HG03095 (cell line): ENCODE data around the gene COL27A1.
"Not testable (repeated sequence)": the region's sequence is repeated elsewhere in the genome, so short reads cannot be mapped to it uniquely, and the experiment has no call there.

Source experiments
- ATAC-seq: cut with Tn5 transposase; IDR thresholded peaks from one replicate; pipeline ENCODE4 v1.9.1; 2021; ENCODE audit warnings: moderate library complexity; ENCODE audit not compliant: unreplicated experiment

The COL27A1 gene

DNA sequence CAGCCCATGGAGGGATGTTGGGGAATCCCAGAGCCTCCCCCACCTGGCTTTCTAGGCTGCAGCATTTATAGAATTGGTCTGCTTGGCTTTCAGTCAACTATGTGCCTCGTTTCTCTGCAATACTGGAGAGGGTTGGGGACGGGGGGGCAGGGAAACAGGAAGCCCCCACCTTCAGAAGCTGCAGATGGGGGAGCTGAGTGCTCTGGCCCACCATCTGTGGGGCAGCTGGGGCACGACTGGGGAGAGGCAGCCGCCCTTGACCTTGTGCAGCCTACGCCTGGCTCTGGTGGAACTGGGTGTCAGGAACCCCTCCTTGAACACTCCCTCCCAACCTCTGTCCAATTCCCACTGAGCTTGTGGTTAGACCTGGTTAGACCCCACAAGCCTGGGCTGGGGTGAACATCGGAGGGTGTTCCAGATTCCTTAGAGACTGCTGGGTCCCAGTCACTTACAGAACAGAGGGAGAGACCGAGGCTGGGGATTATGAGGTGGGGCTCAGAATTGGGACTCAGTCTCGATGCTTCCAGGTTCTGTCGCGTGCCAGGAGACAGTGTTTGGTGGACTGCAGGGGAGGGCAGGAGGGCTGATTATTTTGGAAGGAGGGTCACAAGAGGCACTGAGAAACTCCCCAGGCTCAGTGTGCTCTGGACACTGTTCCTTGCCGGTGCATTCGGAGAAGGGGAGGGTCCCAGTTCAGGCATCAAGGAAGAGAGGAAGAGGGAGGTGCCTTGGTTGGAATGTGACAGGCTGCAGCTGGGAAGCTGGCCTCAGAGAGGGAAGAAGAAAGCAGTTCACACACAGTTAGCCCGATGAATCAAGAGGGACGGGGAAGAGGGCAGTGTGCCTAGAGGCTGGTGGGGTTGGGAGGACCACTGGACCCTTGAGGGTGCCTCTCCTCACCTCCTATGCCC lies 25.6 kb downstream of the COL27A1 start:
- ATAC-seq, result no peak

DNA sequence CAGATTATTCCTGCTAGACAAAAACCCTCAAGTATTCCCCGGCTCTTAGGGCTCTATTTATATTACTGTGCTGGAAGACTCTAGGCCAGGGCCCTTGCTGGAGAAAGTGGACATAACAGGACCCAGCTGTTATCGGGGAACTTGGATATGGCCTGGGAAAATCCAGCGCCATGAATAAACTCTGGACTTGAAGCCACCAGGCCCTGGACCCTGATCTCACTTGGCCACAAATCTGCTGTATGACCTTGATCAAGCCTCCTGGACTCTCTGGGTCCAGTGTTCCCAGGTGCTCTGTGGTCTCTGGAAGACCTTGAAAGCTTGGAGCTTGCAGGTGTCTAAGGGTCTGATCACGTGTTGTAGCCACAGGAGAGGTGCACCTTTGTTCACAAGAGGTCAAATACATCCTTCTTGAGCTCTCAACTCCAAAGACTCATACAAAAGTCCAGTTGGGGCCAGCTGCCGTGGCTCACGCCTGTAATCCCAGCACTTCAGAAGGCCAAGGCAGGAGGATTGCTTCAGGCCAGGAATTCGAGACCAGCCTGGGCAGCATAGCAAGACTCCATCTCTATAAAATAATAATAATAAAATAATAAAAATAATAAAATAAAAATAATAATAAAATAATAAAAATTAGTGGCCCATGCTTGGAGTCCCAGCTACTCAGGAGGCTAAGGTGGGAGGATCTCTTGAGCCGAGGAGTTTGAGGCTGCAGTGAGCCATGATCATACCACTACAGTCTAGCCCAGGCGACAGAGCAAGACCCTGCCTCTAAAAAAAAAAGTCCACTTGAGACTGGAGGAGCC lies 26.5 kb downstream of the COL27A1 start:
- ATAC-seq, result no peak

DNA sequence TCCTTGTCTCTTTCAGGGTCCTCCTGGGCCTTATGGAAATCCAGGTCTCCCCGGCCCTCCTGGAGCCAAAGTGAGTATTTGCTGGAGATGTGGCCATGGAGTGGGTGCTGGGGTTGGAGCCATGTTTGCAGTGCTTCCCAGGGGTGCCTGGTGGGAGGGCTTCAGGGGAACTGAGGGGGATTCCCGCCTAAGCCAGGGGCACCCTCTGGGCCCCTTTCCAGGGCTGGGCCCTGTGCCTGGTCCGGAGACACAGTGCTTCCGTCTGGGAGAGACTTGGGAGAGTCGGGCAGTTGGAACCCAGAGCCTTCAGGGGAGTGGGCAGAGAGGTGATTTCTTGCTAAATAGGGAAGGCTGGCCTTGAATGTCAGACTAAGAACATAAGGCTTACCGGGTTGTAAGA lies 27.7 kb downstream of the COL27A1 start:
- no peak for ATAC-seq

DNA sequence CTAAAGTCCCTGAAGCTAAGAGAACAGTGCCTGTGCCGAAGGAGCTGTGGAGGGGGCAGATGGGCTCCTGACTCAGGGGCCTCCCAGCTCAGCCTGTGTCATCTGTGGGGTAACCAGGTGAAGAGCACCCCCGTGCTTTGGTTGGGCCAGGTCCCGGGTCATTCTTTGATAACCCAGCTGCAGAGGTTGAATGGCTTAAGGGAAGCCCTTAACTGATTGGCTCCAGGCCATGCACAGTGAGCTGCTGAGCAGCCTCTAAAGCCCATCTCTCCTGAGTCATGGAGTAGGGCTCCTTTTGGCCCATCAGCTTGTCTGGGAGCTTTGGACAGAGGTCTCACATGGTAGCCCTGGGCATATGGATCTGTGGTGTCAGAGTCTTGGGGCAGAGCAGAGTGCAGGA lies 28.7 kb downstream of the COL27A1 start:
- ATAC-seq, result no peak

DNA sequence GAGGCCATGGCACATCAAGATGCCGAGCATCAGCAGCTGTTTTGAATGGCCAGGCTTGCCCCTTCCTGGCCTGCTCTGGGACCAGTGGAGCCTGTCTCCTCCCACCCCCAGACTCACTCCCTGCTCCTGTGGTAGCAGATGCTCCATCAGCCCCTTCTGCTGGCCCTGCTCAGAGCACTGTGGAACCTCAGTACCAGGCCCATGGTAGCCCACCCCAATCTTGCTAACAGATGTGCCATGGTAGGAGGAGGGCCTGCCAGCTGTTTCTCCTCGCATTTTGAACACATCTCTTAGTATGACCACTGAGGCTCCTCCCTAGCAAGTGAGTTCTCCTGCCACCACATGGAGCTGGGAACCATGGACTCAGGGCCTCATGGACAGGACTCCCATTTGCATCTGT lies 29.5 kb downstream of the COL27A1 start:
- no peak for ATAC-seq

DNA sequence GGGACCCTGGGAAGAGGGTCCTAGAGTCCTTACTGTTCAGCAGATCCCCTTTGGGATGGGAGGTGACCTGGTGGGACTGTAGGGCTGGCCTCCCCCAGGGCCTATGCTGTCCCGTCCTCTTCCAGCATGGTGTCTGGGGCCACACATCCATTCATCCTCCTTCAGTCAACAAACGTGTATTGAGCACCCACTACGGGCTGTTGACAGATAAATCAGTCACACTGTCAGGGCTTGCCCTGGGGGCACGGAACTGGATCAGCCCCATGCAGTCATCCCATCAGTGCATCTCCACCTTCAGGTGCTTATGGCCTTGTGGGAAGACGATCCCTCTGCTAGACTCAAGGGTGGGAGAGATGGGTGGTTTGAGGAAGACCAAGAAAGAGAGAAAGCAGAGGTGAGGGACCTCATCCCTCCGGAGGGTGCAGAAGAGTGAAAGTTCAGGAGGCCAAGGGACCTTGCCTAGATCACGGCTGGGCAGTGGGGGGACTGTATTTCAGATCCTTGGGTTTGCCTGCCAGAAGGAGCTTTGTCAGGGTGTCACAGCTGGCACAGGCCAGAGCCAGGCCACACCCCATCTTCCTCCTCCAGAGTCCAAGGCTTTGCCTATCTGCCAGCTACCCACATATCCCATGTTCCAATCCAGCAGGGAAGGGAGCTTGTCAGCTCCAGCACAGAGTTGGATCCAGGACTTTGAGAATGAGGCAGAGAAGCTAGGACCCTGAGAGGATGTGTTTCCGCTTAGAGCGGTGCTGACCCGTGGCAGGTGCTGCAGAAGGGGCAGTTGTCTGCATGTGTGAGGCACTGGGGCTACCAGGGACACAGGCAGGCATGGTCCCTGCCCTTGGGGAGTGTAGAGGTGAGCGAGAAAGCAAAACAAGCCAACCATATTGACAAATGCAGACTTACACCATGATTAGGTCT lies 30.5 kb downstream of the COL27A1 start:
- ATAC-seq, result no peak

DNA sequence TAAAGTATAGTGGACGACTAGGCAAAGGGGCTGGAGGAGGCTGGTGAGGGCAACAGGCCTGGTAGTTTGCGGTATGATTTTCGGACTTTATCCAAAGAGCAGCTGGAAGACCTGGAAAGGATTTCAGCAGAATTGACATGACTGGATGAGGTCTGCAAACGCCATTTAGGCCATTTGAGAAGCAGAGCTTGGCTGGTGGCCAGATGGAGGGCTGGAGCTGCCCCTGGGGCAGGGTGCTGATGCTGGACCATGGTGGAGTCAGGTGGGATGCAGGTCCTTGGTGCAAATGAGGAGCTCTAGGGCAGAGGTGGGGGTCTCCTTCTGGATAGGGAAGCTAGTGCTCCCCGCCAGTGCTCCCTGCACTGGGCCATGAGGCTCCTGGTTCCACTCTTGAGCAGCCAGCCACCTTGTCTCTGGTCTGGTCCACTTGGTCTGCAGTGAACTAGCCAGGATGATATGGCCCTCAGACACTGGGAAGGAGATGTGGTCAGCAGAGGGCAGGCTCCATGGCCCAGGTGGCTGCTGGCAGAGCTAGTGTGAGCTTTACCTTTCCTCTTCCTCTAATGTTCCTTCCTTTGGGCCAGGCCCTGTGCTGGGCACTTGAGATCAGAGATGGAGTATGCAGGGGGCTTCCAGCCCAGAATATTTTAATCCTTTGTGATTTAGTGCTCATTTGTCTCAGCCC lies 31.4 kb downstream of the COL27A1 start:
- ATAC-seq, result no peak

DNA sequence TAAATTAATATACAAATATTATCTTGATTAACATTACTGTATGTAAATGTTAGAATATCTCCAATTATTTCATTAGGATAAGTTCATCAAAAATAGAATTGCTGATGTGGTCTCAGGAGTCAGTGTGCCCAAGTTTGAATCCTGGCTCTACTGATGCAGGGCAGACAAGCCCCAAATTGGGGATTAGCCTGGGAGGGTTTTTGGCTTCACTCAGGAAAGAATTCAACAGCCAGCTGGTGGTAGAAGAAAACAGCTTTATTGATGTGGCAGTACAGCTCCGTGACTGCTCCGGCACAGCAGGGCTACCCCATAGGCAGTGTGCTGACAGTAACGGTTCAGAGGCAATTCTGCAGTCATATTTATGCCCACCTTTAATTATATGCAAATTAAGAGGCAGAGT lies 32.5 kb downstream of the COL27A1 start:
- no peak for ATAC-seq

DNA sequence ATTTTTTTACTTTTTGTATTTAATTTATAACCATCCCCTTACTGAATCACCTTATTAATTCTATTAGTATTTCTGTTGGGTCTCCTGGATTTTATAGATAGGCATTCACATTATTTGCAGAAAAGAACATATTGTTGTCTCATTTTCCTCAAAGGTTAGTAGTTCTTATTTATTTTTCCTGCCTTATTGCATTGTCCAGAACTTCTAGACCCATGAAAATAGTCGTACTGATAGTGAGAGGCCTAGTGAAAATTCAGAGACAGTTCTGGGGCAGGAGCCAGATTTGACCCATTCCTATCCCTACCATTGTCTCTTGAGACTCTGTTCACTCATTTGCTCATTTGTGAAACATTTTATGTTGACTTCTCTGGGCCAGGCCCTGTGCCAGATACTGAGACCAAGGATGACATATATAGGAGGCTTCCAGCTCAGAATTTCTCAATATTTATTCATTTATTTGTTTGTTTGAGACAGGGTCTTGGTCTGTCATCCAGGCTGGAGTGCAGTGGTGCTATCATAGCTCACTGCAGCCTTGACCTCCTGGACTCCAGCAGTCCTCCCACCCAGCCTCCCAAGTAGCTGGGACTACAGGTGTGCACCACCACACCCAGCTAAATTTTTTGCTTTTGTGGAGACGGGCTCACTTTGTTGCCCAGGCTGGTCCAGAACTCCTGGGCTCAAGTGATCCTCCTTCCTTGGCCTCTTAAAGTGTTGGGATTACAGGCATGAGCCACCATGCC lies 34.7 kb downstream of the COL27A1 start:
- ATAC-seq, result no peak

DNA sequence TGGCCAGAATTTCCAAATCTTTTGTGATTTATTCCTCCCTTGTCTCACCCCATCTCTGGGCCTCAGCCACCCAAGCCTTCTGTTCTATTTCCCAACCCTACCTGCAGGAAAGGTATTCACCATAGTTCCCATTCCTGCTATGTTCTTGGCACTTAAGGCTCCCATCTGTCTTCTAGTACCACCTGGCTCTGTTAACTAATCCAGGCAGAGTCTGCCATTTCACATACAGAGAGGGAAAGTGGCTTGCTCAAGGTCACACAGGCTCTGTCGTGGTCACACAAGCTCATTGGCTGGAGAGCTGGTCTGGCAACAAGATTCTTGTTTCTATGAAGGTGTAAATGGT lies 35.2 kb downstream of the COL27A1 start:
- no peak for ATAC-seq

DNA sequence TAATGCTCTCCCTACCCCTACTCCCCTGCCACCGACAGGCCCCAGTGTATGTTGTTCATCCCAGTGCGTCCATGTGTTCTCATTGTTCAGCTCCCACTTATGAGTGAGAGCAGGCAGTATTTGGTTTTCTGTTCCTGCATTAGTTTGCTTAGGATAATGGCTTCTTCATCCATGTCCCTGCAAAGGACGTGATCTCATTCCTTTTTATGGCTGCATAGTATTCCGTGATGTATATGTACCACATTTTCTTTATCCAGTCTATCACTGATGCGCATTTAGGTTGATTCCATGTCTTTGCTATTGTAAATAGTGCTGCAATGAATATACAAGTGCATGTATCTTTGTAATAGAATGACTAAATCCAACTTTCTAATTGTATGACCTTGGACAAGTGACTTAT lies 36.1 kb downstream of the COL27A1 start:
- not testable (repeated sequence) for ATAC-seq

DNA sequence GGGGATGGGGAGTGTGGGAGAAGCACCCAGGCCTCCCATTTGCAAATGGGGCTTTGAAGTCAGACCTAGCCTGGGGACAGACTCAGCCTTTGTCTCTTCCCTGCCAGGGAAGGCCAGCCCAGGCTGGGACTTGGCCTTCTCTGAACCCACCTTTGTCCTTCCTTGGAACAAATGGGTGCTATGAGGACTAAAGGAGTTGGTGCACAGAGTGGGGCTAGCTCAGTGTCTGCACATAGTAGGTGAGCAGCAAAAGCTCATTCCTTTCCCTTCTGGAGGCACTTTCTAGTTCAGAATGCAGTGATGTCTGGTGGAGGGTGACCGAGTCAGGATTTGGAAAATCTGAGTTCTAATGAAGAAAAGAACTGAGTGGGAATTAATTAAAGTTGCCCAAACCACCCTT lies 37.2 kb downstream of the COL27A1 start:
- ATAC-seq, result no peak

DNA sequence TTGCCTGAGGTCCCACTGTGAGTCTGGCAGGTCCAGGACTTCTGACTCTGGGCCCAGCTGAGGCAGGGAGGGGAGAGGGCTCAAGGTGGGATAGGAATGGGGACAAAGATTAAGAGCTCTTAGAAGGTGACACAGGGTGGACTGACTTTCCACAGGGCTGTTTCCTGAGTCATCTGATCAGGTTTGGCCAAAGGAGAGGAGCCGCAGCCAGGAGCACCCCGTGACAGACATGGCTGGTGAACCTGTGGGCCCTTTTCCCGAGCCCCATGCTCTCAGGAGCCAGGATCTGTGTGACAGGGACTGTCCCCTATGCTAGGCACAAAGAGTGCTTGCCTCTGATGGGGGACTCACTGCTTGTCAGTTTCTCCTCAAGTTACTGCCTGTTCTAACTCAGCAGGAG lies 37.8 kb downstream of the COL27A1 start:
- no peak for ATAC-seq

DNA sequence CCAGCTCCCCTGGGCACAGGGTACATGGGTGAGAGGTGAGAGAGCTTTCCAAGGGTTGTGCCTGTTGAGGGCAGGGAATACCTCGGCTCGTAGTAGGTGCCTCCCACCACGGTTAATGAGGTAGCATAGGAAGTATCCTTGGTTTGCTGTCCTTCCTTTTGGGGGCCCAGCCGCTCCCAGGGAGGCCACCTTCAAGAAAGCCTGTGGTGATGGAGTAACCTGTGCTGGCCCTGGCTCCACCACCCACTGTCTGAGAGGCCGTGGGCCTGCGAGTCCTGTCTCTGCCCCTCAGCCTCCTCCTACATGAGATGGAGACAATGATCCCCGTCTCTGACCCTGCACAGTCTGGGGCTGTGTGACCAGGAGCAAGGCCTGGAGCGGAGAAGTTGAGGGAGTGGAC lies 40.8 kb downstream of the COL27A1 start:
- ATAC-seq, result no peak

DNA sequence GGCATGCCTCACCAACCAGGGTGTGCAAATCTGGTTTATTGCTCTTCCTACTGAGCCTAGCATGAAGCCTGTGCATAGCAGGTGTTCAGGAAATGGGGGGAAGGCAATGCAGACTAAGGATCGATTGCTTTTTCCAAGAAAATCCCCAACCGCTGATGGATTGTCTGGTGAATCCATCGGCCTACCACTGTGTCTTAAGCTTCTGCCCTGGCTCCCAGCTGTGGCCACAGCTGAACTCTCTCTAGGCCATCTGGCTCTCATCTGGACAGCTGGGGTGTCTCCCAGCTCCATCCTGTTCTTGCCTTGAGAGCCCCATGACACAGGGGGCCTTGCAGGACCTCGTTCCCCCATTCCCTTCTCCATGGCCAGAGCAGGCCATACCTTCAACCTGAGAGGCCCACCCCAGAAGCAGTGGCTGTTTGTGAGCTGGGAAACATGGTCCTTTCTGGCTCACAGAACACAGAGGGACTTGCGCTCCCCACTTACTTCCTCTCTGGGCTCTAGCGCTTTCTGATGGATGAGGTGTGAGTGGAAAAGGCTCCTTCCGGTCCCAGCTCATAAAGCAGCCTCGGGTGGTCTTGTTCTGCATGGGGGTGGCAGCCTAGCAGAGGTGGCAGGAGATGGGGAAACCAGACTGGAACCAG lies 41.8 kb downstream of the COL27A1 start:
- ATAC-seq, result no peak

DNA sequence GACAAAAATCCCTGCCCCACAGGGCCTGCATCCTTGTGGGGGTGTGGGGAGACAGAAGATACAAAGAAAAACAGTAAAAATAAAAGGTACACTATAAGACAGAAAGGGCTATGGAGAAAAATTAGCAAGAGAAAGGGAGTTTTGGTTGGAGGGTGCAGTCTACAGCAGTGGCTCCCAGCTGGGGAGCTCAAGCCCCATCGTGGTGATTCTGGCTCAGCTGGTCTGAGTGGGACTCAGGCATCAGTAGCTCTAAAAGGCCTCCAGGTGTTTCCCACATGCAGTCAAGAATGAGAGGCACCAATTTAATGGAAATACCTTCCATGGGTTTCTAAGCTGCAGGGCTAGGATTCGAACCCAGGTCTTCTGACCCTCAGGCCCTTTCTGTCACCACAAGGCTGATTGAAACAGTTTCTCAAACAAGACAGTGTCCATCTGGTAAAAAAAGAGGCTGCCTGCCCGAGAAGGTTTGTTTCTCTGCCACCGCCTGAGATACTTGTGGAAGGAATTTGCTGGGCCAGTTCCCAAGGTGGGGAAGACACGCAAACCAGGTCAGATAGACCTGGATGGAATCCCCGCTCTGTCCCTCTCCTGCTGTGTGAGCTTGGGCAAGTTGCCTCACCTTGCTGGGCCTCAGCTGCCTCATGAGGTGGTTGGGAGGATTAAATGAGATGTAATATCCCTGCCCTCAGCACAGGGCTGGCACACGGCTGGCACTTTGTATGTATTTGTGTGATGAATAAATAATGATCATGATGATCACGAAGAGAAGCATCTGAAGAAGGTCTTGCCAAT lies 43.1 kb downstream of the COL27A1 start:
- no peak for ATAC-seq

DNA sequence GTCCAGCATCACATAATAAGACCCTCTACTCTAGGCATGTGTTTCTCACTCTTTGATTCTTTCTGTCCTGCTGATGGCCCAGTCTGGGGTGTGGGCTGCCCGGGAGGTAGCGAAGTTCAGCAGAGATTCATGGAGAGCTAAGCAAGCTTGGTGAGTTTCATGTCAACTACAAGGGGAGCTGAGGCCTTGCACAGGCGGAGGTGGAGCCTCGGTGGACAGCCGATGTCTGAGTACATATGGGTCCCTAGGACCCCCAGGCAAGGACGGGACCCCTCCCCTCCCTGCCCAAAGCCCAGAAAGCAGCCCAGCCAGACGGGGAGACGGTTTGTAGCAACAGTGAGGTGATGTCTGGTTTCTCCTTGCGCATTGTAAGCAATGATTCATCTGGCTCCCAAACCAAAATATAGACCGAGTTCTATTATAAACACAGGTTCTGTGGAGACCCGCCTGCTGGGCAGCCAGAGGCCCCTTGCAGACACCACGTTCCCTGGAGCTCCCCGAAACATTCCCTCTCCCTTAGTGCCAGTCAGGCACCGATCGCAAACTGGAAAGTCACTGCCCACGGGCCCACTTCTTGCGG lies 45.5 kb downstream of the COL27A1 start:
- ATAC-seq, result no peak

DNA sequence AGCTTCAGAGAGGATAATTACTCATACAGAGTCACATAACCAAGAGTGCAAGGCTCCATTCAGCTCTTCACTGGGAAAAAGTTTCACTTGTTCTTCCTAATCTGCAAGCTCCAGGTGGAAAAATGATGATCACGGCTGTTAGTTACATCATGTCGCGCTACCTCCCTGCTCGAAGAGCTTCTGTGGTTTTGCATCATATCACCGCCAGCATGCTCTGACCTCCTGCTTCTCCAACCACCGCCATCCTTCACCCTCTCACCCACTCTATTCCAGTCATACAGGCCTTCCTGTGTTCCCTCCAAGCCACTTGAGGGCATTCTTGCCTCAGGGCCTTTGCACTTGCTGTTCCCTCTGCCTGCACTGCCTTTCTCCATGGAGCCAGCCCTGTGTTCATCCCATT lies 47.1 kb downstream of the COL27A1 start:
- ATAC-seq, result no peak
